GM12891 (cell line): ENCODE measurements around the gene DAGLB.

Experiments used
- PAX5 ChIP-seq: IDR thresholded peaks from 2 replicates; pipeline ENCODE4 v1.6.1; 2011; ENCODE audit warnings: low read length, moderate library complexity, mild to moderate bottlenecking; ENCODE audit not compliant: insufficient read depth, severe bottlenecking
- POLR2A ChIP-seq: IDR thresholded peaks from 2 replicates; pipeline ENCODE4 v1.6.1; 2011; ENCODE audit warnings: low read depth, low read length, control low read depth
- POLR2AphosphoS5 ChIP-seq: IDR thresholded peaks from 2 replicates; pipeline ENCODE4 v1.6.1; 2011; ENCODE audit warnings: low read depth, low read length, control low read depth

GRCh38 chr7:6442114-6442513 is 5.6 kb downstream of the DAGLB start:
- TF ChIP-seq PAX5 (no peak), POLR2AphosphoS5 (no peak), POLR2A (no peak)
